GM12872 (cell line): ENCODE results near the gene PCYT1A.

Experiments used
- TF ChIP-seq, protein P1 (sequence below): IDR thresholded peaks from 3 replicates; pipeline ENCODE4 v1.5.1; 2011; ENCODE audit warnings: low read depth, mild to moderate bottlenecking, low read length, moderate library complexity; ENCODE audit not compliant: insufficient read depth

The PCYT1A gene

DNA sequence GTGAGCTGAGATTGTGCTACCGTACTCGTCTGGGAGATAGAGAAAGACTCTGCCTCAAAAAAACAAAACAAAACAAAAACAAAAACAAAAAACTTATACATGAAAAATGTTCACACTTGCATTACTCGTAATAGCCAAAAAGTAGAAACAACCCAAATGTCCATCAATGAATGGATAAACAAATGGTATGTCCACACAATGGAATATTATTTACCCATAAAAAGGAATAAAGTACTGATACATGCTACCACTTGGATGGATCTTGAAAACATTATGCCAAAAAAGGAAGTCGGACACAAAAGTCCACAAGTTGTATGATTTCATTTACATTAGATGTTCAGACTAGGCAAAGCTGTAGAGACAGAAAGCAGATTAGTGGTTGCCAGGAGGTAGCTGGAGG, 26.7 kb downstream of the PCYT1A start:
- TF ChIP-seq, protein P1, sequence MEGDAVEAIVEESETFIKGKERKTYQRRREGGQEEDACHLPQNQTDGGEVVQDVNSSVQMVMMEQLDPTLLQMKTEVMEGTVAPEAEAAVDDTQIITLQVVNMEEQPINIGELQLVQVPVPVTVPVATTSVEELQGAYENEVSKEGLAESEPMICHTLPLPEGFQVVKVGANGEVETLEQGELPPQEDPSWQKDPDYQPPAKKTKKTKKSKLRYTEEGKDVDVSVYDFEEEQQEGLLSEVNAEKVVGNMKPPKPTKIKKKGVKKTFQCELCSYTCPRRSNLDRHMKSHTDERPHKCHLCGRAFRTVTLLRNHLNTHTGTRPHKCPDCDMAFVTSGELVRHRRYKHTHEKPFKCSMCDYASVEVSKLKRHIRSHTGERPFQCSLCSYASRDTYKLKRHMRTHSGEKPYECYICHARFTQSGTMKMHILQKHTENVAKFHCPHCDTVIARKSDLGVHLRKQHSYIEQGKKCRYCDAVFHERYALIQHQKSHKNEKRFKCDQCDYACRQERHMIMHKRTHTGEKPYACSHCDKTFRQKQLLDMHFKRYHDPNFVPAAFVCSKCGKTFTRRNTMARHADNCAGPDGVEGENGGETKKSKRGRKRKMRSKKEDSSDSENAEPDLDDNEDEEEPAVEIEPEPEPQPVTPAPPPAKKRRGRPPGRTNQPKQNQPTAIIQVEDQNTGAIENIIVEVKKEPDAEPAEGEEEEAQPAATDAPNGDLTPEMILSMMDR, result no peak

DNA sequence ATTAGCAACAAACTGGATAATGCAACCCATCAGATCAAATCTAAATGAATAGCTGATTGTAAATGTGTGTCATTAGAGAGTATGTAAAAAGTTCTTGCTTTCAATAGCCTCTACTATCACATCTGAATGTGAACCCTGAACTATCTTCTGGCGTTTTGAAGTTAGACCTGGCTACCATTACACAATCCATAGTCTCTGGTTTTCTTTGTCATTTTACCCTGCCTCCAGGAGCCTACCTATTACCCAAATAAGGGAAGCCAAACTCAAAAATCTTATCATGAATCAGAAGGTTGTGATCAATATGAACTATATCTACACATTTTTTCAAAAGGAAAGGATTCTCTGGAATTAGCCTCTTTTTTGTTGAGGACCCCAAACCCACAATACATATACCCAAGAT, 31.8 kb downstream of the PCYT1A start:
- TF ChIP-seq, protein P1, result no peak

DNA sequence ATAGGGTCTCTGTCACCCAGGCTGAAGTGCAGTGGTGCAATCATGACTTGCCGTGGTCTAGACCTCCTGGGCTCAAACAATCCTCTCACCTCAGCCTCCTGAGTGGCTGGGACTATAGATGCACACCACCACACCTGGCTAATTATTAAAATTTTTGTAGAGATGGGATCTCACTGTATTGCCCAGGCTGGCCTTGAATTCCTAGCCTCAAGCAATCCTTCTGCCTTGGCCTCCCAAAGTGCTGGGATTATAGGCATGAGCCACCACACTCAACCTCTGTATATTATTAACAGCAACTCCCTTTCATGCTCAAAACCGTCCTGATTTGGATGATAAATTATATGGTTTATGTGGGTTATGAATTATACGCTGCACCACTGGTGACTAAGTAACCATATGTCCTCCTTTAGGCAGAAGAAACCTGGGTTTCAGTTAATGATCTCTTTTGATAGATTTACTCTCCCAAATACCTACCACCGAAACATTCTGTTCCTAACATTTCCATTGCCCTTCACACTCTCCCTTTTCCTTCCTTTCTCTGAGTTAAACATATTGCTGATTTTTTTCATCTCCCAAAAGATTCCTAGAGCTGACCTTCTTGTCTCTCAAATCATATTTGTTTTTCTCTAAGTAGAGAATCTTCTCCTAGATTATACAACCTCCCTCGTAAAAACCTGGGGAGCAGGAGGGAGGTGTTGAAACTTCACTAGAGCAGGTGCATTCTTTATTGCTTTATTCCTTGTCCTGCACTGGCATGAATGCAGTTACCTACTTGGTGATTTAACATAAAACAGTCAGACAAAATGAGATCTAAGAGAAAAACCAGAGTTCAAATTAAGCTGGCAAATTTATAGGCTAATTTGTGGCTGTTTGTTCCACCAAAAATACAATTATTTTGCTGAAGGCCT, 32.9 kb downstream of the PCYT1A start:
- TF ChIP-seq, protein P1, result no peak

DNA sequence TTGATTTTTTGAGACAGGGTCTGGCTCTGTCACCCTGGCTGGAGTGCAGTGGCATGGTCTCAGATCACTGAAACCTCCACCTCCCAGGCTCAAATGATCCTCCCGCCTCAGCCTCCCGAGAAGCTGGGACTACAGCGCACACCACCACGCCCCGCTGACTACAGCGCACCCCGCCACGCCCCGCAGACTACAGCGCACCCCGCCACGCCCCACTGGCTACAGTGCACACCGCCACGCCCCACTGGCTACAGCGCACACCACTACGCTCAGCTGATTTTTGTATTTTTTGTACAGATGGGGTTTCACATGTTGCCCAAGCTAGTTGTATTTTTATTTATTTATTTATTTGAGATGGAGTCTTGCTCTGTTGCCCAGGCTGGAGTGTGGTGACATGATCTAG, 35.6 kb downstream of the PCYT1A start:
- TF ChIP-seq, protein P1, result no peak

DNA sequence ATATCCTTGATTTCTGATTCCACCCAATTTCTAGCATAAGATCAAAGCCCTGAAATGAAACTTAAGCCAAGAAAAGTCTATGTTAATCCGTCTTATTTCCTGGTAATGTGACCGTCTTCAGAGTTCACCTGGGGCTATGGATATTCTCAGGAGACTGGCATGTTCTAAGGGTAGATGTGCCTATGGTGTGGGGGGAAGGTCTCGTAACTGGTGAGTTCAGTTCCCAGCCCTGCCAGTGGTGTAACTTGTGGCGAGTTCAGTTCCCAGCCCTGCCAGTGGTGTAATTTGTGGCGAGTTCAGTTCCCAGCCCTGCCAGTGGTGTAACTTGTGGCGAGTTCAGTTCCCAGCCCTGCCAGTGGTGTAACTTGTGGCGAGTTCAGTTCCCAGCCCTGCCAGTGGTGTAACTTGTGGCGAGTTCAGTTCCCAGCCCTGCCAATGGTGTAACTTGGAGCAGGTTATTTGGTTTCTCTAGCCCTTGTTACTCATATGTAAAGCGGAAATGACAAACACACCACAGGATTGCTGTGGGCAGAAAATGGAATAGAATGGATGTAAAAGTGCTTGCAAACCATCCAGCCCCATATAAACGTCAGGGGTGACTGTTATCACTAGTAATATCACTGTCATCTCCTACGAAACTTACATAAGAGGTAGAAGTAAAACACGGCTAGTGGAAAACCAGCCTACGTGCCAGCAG, 40.8 kb downstream of the PCYT1A start:
- TF ChIP-seq, protein P1, result no peak

DNA sequence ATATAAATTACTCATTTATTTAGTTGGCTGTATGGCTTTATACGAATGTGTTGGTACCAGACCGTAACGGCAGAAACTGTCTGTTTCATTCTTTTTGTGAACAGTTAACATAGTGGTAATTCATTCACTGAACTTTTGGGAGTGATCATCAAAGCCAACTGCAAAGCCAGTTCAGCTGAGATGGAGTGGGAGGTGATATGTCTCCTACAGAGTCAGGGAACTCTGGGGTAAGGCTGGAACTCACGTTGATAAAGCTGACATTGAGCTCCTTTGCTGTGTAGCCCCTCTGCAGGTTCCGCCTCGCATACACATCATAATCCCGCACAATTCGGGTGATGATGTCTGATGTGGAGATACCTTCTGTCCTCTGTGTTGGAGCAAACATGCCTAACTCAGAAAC, 45.8 kb downstream of the PCYT1A start:
- TF ChIP-seq, protein P1, result no peak

DNA sequence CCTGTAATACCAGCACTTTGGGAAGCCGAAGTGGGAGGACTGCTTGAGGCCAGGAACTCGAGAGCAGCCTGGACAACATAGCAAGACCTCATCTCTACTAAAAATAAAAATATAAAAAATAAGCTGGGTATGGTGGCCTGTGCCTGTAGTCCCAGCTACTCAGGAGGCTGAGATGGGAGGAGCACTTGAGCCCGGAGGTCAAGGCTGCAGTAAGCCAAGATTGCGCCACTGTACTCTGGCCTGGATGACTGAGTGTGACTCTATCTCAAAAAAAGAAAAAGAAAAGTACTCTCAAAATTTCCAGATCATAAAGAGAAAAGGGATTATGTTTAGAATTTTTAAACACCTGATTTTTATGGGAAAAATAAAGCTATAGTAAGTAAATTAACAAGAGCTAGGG, 47.1 kb downstream of the PCYT1A start:
- TF ChIP-seq, protein P1, result no peak
